Hepatic stellate cell (primary cell): ENCODE data around the gene UGT1A3.
"Not testable (repeated sequence)": the region's sequence is repeated elsewhere in the genome, so short reads cannot be mapped to it uniquely, and the experiment has no call there.

Experiments used
- DNase-seq: peaks from one replicate; pipeline ENCODE4 v3.0.0; 2011; ENCODE audit warnings: low spot score

Gene UGT1A3

DNA sequence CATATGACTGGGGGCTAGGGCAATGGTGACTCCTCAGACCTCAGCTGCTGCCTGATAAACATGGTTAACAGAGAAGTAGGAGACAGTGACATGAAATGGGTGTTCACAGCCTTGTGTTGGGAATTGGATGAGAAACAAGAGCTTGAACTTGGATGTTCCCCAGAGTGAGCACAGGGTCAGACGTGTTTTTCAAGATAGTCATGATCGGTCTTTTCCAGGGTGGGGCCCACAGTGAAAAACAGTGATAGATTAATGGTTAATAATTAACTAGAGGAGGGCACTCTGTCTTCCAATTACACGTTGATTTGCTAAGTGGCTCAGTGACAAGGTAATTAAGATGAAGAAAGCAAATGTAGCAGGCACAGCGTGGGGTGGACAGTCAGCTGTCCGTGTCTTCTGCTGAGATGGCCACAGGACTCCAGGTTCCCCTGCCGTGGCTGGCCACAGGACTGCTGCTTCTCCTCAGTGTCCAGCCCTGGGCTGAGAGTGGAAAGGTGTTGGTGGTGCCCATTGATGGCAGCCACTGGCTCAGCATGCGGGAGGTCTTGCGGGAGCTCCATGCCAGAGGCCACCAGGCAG lies at the start of gene UGT1A3:
UGT1A3 (plus strand) TSS at position 320 of the 579 bp plus-strand sequence; CDS start at position 405, 85 bp downstream.
- no peak for DNase-seq

DNA sequence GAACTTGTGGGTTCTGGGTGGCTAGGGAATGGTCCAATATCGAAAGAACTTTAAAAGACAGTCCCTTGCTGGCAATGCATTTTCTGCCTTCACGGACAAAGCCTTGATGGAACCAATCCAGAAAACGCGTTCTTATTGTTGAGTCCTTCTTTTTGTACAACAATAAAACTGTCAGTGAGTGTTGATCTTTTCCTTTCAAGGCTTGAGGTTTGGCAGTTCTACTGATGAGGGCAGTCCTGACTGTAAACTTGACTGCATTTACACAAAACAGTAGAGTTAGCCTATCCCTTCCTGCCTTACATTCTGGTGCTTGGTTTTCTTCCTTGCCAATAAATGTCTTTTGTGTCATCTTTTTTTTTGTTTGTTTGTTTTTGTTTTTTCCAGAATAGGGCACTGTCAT lies 49.6 kb upstream of the UGT1A3 start:
- DNase-seq: no peak

DNA sequence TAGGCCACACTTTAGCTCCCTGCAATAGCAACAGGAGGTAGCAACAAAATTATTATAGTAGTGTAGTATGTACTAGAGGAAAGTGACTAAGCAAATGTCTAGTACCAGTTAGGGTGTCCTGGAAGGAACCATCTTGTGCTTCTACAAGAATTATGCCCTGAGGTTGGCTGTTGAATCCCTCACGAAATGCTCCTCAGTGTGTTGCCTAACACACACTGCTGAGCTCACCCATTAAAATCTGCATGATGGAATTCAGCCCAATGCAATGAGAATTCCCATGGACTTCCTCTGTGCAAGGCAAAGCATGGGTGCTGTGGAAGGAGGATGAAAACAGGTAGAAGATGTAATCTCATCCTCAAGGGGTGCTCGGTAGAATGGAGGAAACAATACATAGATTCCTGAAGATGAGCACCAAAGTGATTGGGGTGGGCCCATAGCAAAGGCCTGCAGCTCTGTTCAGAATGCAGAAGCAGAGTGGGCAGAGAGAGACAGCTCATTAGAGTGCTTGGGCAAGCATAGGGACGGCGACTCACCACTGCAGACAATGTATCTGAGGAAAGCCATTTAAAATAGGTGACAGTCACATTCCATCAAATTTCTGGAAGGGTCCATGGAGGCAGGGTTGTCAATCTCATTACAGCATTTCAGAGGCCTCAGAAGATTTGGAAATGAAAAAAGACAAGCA lies 48.3 kb upstream of the UGT1A3 start:
- DNase-seq: no peak

DNA sequence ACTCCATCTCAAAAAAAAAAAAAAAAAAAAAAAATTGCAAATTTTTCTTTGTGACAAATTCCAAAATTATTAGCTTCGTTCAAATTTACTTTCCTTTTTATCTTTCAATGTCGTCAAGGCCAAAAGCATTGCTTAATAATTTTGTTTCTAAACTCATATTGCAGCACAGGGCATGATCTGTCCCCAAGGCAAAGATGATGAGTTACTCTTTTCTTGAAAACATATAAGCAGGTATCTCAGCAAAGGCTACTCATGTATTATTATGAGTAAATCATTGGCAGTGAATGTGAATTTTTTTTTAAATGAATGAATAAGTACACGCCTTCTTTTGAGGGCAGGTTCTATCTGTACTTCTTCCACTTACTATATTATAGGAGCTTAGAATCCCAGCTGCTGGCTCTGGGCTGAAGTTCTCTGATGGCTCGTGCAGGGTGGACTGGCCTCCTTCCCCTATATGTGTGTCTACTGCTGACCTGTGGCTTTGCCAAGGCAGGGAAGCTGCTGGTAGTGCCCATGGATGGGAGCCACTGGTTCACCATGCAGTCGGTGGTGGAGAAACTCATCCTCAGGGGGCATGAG lies 47.2 kb upstream of the UGT1A3 start, which contains the start of gene UGT1A7:
UGT1A7 (plus strand) TSS at position 381 of the 579 bp plus-strand sequence; CDS start at position 418, 37 bp downstream.
- DNase-seq: no peak

DNA sequence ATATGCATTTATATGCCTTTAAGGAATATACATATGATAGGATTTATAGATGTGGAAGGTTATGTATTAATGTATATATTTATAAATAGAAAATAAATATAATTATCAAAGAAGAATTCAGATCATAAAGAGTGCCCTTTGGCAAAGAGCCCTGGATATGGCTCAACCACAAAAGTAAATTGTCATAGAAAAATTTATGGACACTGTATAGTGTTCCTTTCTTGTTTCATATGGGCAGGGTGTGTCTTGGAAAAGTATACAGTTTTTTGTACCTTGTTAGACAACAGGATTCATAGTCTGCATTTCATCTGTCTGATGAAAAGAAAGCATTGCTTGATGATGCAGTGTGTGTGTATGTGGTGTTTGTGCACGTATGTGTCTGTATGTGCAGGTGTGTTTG lies 44.2 kb upstream of the UGT1A3 start:
- DNase-seq: no peak

DNA sequence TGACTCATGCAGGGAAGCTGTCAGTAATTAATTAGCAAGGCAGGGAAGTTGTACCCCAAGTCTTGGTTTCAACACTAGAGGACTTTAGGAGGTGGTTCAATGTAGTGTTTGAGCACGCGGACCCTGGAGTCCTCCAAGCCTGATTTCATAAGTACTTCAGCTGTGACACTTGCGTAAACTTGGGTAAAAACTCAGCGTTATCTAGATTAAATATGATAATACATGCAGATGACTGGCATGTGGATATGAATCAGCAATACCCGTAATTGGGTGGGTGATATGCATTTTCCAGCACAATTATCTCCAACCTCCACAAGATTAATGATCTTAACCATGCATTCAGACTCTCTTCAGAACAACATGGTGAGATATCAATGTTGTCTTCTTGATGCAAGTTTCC lies 41.9 kb upstream of the UGT1A3 start:
- no peak for DNase-seq

DNA sequence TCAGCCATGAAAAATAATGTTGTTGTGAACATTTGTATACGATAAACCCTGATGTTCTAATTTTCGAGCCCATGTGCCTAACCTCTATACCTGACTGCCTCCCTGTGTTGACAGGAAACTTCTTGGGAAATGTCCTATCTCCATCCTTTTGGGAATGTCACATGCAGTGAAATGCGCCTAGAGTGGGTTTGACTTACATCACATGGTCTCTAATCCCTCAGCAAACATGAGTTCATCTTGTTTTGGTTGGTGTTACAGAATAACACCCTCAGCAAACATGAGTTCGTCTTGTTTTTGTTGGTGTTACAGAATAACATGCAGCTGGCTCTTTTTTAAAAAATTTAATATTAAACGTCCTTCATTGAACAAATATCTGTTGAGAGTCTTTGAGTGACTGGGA lies 40.5 kb upstream of the UGT1A3 start:
- no peak for DNase-seq

DNA sequence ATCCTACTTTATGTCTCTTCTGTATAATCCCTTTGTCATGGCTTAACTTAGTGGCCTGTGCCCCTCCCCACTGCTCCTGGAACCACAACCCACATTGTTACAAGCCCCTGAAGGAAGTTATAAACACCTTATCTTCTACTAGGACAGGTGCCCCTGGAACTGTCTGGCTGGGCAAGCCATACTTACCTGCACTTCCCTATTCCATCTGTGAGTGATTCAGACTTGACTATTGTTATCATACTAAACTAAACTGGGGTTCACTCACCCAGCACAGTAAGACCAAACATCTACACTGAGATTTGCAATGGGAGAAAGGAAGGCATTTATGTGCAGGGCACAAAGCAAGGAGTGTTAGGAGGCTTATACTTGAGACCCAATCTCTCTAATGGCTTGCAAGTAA lies 39.8 kb upstream of the UGT1A3 start:
- DNase-seq: no peak

DNA sequence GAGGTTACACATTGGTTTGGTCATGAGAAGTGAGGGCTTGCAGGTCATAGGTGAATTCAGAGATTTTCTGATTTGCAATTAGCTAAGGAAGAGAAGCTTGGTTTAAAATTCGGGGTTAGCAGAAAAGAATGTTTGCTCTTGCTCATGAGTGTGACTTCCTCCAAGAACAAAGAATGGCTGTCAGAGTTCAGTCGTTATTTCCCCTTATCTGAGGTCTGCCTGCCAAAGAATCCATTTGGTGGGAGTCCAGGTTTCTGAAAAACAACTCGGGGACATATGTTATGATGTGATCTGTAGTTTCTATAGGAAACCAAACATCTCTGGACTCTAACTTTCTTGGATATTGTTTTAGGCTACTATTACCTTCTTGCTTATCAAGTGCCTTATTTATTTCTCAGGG lies 39.3 kb upstream of the UGT1A3 start:
- DNase-seq: no peak

DNA sequence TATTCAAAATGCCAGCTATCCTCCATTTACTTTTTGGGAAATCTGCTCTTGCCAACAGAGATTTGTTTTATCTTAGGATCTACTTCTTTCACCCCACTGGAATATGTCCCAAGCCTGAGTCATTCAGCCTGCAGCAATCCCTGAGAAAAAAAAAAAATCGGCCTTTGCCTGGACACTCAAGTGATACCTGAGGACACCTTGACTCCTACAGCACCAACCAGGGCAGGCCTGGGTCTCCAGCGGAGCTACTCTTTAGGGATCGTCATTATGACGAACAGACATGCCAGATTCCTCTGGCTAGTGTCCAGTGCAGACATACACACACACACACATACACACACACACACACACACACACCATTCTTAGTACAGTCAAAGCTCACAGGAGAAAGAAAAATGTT lies 38.4 kb upstream of the UGT1A3 start:
- no peak for DNase-seq

DNA sequence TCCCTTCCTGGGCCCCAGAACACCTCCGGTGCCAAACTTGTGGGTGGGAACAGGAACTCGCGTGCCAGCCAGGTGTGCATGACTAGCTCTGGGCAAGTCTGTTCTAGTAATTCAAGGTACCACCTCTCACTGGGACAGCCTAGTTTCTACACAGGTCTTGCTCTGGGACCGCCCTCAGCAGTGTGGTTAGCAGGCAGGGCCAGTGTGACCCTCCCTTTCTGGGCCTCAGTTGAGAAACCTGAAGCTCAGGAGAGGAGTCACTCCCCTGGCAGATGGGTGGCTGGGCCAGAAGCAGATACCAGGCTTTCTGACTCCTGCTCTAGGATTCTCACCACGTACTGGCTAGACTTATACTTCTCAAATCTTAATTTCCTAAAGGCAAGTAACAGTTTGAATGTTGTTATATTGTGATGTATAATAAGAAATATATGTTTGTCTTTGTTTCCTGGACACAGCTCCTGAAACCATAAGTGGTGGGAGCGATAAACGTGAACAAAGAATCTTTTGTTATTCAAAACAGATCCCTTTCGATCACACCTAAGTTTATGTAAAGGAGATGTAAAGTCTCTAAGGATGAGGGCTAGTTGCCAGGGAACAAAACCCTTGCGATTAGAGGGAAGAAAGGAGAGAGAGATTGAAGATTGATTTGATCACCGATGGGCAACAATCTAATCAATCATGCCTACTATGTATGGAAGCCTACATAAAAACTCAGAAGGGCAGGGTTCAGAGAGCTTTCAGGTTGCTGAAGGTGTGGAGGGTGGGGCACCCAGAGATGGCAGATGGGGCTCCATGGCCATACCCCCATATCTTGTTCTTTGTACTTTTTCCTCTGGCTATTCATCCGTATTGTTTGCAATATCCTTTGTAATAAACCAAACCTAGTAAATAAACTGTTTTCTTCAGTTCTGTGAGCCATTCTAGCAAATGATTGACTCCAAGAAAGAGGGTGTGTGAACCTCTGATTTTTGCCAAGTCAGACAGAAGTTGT lies 37.1 kb upstream of the UGT1A3 start:
- no peak for DNase-seq

DNA sequence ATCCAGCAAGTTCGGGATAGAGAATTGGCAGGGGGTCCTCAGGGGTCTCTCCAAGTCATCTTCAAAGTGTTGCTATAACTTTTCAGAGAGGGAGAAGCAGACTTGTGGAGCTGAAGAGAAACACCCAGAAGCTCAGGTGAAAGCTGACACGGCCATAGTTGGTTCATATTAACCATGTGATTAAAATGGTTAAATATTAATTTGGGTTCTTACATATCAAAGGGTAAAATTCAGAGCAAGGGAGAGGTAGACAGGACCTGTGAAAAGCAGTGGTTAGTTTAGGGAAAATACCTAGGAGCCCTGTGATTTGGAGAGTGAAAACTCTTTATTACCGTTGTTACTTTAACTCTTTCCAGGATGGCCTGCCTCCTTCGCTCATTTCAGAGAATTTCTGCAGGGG lies 36.2 kb upstream of the UGT1A3 start, which contains the start of gene UGT1A6:
UGT1A6 (plus strand) TSS at position 243 of the 400 bp plus-strand sequence; CDS start at position 358, 115 bp downstream.
- DNase-seq: no peak

DNA sequence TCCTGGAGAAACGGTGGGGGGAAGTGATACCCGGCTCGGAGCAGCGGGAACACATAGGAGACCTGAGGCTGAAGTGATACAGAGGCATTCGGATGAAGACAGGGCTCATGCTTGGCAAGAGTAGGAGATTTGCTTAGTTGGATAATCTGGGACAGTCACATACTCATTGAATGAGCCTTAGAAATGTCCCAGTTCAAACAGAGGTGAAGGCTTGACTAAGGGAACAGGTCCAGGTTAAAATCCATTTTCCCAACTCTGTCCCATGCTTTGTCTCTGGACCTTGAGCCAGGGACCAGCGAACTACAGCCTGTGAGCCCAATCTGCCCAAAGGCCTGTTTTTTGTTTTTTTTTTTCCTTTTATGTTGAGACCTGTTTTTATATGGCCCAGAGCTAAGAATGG lies 34.9 kb upstream of the UGT1A3 start:
- no peak for DNase-seq

DNA sequence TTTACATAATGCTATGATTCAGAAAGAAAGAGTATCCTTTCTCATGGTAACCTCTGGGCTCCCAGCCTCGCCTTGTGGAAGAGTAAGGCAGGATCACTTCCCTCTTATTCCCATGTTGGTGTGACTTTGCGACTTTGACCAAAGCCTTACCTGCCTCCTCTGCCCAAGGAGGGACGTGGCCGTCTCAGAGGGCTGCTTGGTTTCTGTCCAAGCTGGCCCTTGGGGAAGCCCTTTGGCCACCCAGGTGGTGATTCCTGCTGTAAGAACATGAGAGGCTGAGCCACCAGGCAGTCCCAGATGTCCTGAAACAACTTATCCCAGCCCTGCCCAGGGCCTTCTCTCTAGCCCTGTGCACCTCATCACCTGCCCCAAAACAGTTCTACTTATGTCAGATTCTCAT lies 30.1 kb upstream of the UGT1A3 start:
- no peak for DNase-seq

DNA sequence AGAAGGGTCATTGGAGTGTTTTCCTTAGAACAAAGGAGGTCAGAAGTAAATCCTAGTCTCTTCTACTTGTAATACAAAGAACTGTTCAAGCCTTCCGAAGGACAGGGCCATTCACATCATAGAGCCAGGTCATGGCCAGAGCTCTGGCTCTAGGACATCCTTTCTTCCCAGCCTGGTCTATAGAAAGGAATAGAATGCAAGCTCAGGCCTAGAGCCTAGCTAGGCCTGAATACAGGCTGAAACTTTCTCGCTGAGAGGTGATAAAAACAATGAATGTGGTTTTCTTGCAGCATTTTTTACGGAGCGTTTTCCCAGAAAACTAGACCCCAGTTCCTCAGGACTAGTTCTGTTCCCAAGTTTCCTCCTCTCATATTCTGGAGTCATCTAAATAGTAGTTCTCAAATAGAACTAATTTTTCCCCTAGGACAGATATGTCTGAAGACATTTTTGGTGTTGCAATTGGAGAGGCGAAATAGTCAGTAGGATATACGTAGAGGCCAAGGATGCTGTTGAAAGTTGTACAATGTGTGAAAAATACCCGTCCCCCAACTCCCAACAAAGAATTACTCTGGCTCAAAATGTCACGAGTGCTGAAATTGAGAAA lies 29.3 kb upstream of the UGT1A3 start:
- no peak for DNase-seq

DNA sequence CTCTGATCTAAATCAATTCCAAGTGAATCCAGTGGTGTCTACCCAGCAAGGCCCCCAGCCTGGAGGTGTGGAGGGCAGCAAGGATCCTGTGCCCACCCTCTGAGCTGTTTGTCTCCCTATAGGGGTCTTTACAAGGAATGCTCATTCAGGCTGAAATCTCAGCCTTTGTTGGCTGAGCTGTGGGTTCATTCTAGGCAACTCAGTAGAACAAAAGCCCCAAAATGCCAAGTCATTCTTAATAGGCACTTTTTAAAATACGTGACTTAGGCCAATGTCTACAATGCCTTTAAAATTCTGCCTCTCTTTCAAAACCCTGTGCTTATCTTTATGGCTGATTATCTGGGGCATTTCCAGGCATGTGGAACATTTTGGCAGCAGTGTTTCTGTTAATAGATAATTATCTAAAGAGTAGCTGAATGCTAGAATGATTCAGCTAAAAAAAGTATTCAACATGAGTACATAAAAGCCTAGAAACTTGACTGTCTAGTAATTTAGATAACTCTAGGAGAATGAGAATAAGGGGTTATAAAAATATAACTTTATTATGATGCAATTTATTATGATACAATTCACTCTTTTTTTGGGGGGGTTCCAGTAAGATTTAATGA lies 28.7 kb upstream of the UGT1A3 start:
- DNase-seq: no peak

DNA sequence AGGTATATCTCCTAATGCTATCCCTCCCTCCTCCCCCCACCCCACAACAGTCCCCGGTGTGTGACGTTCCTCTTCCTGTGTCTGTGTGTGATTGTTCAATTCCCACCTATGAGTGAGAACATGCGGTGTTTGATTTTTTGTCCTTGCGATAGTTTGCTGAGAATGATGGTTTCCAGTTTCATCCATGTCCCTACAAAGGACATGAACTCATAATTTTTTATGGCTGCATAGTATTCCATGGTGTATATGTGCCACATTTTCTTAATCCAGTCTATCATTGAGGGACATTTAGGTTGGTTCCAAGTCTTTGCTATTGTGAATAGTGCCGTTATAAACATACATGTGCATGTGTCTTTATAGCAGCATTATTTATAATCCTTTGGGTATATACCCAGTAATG lies 28.0 kb upstream of the UGT1A3 start:
- not testable (repeated sequence) for DNase-seq

DNA sequence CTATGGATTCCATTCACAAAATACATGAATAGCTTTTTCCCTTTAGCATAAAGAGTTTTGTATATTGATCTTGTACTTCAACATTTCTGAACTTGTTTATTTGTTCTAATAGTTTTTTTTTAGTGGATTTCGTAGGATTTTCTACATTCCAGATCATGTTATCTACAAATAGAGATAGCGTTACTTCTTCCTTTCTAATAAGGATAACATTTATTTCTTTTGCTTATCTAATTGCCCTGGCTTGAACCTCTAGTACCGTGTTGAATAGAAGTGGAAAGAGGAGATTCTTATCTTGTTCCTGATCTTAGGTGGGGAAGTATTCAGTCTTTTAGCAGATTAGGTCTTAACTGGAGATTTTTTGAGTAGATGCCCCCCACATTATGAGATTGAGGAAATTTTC lies 26.6 kb upstream of the UGT1A3 start:
- no peak for DNase-seq

DNA sequence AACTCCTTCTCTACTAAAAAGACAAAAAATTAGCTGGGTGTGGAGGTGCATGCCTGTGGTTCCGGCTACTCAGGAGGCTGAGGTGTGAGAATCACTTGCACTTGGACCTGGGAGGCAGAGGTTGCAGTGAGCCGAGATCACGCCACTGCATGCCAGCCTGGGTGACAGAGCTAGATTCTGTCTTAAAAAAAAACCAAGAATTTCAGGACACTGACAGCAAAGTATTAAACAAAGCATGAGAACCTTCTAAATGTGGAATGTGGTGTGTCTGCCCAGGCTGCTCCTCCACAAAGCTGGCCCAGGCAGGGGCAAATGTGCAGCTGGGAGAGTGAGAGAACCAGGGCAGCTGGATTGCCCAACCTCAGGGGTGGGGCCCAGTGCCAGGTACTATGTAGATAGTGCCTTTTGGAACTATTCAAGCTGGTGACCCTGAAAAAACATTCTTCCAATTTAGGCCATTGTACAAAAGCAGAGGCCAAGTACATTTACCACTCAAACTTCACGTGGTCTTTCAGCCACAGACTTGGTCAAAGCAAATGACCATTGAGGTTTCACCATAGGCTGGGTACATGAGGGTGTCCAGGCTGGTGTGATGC lies 22.8 kb upstream of the UGT1A3 start:
- DNase-seq: no peak

DNA sequence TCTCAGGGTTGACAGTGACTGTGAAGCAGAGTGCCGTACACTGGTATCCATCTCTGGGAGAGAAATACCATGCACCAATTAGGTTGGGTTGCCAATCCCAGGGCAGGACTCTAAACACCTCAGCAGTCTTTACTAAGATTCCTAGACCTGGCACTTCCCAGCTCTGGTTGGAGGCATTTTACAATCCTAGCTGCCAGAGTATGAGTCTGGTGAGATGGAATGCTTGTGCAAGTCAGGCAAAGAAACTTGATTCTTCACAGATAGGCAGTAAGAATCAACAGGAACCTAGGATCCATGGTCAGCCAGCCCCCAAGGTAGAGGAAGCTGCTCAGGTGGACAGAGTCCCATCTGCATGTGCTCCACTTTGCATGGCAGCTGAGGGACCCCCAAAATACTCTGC lies 22.1 kb upstream of the UGT1A3 start:
- DNase-seq: no peak
